ENCODE results near the gene ARHGAP4. TPM values are rescaled to one million over a fixed set of nuclear protein-coding genes. Genes with fewer than 3 reads are reported as not detected.

Gene ARHGAP4
- total RNA-seq, 1 donor, result 3.0 TPM

DNA sequence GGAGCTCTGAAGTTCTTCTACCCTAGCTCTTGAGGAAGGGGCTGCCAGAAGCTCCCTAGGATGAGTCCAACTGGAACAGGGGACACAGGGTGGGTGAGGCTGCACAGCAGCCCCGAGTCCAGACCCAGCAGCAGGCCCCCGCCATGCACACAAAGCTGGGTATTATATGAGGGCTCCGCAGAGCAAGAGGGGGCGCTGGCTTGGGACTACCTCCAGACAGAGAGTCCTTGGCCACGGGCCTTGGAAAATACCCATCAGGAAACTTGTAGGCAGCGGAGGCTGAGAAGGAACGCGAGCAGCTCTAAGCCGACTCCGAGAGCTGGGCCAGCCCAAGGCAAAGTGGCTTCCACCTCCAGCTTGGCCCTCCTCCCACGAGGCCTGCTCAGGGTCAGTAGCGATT is 37.5 kb upstream of the ARHGAP4 start:
- no peak overlapping the region for H3K4me3 ChIP-seq (ENCODE audit: low read depth, low read length)
- TF ChIP-seq, protein P1, sequence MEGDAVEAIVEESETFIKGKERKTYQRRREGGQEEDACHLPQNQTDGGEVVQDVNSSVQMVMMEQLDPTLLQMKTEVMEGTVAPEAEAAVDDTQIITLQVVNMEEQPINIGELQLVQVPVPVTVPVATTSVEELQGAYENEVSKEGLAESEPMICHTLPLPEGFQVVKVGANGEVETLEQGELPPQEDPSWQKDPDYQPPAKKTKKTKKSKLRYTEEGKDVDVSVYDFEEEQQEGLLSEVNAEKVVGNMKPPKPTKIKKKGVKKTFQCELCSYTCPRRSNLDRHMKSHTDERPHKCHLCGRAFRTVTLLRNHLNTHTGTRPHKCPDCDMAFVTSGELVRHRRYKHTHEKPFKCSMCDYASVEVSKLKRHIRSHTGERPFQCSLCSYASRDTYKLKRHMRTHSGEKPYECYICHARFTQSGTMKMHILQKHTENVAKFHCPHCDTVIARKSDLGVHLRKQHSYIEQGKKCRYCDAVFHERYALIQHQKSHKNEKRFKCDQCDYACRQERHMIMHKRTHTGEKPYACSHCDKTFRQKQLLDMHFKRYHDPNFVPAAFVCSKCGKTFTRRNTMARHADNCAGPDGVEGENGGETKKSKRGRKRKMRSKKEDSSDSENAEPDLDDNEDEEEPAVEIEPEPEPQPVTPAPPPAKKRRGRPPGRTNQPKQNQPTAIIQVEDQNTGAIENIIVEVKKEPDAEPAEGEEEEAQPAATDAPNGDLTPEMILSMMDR (IDR thresholded peaks at IDR 0.05; ENCODE audit: insufficient read depth, low read depth, low read length), result no peak
- DNase-seq (ENCODE audit: low read depth), result no peak

DNA sequence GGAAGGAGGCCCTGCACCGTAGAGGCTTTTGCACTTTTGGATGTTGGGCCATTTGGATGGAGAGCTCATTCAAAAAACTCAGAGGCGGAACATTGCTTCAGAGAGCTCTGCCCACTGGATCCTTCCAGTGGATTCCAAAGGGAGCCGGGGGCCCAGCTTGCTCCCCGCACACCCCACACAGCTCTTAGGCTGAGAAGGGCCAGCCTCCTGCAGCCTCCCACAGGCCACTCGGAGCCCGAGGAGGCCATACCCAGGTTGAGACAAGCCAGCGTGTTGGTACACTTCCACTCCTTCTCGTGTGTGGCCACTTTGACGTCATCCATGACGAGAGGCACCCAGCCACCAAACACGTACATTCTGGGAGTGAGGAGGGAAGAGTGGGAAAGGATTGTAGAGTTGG is 35.2 kb upstream of the ARHGAP4 start:
- H3K4me3 ChIP-seq (ENCODE audit: low read depth, low read length), result no peak overlapping the region
- no peak for DNase-seq (ENCODE audit: low read depth)
- TF ChIP-seq, protein P1 (IDR thresholded peaks at IDR 0.05; ENCODE audit: insufficient read depth, low read depth, low read length), result no peak

DNA sequence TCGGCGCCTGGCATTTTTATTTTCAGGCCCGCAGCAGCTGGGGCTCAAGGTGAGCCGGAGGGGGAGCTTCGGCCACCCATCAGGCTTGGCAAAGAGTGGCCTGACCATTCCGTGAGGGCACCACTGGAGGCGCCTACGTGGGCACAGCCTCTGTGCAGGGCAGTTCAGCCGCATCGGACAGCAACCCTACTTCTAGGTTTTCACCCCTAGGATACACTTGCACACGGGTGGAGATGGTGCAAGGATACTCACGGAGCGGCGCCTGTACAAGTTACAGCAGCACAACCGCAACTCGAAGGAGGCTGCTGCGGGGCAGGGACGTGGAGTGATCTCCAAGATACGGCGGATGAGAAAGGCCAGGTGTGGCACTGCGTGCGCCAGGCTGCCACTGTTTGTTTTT is 34.7 kb upstream of the ARHGAP4 start:
- TF ChIP-seq, protein P1 (IDR thresholded peaks at IDR 0.05; ENCODE audit: insufficient read depth, low read depth, low read length), result no peak
- no peak for DNase-seq (ENCODE audit: low read depth)
- no peak overlapping the region for H3K4me3 ChIP-seq (ENCODE audit: low read depth, low read length)

DNA sequence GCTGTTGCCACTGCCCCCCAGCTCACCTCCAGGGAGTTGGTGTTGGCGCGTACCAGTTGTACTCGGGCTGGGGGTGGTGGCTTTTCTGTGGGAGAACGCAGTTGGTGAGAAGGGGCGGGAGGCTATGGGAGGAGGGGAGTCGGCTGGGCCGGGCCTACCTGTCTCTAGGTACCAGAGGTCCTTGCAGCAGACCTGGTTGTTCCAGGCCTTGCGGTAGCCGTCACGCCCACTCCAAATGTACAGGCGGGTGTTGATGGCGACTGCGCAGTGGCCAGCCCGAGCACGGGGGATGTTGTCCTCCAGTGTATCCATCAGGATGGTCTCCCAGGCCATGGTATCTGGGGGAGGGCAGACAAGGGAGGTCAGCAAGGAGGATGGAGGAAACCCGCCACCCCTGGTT is 34.0 kb upstream of the ARHGAP4 start:
- no peak overlapping the region for H3K4me3 ChIP-seq (ENCODE audit: low read depth, low read length)
- no peak for DNase-seq (ENCODE audit: low read depth)
- TF ChIP-seq, protein P1 (IDR thresholded peaks at IDR 0.05; ENCODE audit: insufficient read depth, low read depth, low read length), result no peak

DNA sequence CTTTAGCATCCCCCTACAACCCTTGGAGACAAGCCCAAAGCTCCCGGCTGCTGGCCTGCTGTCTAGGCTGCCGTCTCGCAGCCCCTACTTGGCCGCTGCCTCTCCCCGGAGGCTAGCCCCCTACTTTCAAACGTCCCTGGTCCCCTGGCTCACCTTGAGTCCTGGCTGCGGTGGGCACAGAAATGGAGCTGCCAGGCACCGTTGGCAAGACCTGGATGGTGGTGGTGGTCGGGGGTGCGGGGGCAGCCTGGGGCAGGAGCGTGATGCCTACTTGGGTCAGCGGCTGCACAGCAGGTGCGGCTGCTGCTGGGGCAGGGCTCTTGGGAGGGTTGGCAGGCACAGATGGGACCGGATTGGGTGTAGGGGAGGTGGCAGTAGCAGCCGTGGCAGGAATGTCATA is 33.6 kb upstream of the ARHGAP4 start:
- TF ChIP-seq, protein P1 (IDR thresholded peaks at IDR 0.05; ENCODE audit: insufficient read depth, low read depth, low read length), result no peak
- H3K4me3 ChIP-seq (ENCODE audit: low read depth, low read length), result no peak overlapping the region
- no peak for DNase-seq (ENCODE audit: low read depth)

DNA sequence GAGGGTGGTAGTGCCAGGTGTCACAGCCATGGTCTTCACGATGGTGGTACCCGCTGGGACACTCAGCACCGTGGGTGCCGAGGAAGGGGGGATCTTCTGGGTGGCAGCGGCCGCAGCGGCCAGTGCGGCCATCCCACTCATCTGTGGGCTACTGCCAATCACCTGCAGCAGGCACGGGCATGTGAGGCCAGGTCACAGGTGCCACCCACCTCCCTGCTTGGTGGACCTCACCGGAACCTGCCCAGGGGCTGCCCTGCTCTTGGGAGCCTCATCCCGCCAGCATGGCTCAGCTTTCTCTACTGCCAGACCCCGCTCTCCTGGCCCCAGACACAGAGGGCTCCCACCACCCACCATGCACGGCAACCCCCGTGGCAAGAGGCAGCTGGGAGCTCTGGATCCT is 32.5 kb upstream of the ARHGAP4 start:
- TF ChIP-seq, protein P1 (IDR thresholded peaks at IDR 0.05; ENCODE audit: insufficient read depth, low read depth, low read length), result no peak
- H3K4me3 ChIP-seq (ENCODE audit: low read depth, low read length), result no peak overlapping the region

DNA sequence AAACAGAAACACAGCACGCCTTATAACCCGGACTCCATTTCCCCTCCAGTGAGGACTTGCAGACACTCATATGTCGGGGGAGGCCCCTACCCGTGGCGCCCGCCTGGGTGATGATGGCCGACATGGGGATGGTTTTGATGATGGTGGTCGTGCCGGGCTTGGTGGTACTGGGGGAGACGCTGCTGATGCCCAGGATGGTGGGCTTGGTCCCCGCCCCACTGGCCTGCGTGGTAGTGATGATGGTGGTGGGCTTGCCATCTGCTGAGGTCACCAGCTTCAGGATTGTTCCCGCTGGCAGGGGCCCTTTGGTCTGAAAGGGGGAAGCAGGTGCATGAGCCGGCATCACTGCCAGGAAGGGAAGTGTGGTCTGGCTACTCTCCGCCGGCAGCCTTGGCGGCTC is 31.2 kb upstream of the ARHGAP4 start:
- no peak for DNase-seq (ENCODE audit: low read depth)
- TF ChIP-seq, protein P1 (IDR thresholded peaks at IDR 0.05; ENCODE audit: insufficient read depth, low read depth, low read length), result no peak

More for the DNA sequence above, 32.5 kb upstream of the ARHGAP4 start:
- DNase-seq (ENCODE audit: low read depth), result no peak

More for the DNA sequence above, 31.2 kb upstream of the ARHGAP4 start:
- H3K4me3 ChIP-seq (ENCODE audit: low read depth, low read length), result no peak overlapping the region

Data from fibroblast of villous mesenchyme (primary cell).